Kidney epithelial cell (primary cell): ENCODE measurements around the gene ZC3H7B. TPM values are rescaled to one million over a fixed set of nuclear protein-coding genes. Genes with fewer than 3 reads are reported as not detected.

ENCODE experiments used
- DNase-seq: peaks from one replicate; pipeline ENCODE4 v3.0.0-alpha.2; 2010; ENCODE audit warnings: low read depth
- H3K27me3 ChIP-seq: 2 replicates; pipeline ENCODE4 v1.6.0; 2011; ENCODE audit warnings: low read length; ENCODE audit not compliant: control insufficient read depth, insufficient read depth
- H3K36me3 ChIP-seq: 2 replicates; pipeline ENCODE4 v1.5.1; 2011; ENCODE audit warnings: low read length; ENCODE audit not compliant: control insufficient read depth, insufficient read depth
- H3K4me3 ChIP-seq: 2 replicates; pipeline ENCODE4 v1.5.1; 2011; ENCODE audit warnings: low read depth, mild to moderate bottlenecking, control low read depth, low read length
- total RNA-seq: library from RNA; depleted of rRNA; stranded (reverse); fragments of >200 nt; gene quantifications from 2 replicates; pipeline ENCODE4 v1.2.3, GENCODE V29; 2015
- TF ChIP-seq, protein P1 (sequence below): IDR thresholded peaks from 2 replicates; pipeline ENCODE4 v1.5.1; 2011; ENCODE audit warnings: mild to moderate bottlenecking, moderate library complexity, low read length, control low read depth, inconsistent platforms; ENCODE audit not compliant: insufficient read depth, poor library complexity, severe bottlenecking

ZC3H7B gene
- total RNA-seq, 1 donor from 2014 or later: 57.7 TPM

DNA sequence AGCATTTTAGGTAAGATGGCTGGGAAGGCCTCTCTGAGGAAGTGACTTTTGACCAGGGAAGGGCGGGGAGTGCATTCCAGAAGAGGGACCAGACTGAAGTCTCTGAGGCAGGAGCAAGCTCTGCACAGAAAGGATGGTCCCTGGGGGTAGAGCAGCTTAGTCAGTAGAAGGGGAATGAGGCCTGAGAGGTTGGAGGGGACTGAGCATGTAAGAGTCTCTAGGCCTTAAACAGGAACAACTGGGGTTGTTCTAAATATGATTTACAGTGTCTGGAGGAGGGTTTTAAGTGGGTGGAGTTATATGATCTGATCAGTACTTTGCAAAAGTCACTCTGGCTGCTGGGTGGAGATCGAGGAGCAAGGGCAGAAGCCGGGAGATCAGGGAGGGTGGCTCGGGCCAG lies 48.8 kb downstream of the ZC3H7B start:
- no peak overlapping the region for H3K4me3 ChIP-seq
- H3K27me3 ChIP-seq: no peaks in the 10 kb centered on the region
- peaks cover 8% of the 10 kb centered on the region for H3K36me3 ChIP-seq
- no peak for DNase-seq
- TF ChIP-seq, protein P1, sequence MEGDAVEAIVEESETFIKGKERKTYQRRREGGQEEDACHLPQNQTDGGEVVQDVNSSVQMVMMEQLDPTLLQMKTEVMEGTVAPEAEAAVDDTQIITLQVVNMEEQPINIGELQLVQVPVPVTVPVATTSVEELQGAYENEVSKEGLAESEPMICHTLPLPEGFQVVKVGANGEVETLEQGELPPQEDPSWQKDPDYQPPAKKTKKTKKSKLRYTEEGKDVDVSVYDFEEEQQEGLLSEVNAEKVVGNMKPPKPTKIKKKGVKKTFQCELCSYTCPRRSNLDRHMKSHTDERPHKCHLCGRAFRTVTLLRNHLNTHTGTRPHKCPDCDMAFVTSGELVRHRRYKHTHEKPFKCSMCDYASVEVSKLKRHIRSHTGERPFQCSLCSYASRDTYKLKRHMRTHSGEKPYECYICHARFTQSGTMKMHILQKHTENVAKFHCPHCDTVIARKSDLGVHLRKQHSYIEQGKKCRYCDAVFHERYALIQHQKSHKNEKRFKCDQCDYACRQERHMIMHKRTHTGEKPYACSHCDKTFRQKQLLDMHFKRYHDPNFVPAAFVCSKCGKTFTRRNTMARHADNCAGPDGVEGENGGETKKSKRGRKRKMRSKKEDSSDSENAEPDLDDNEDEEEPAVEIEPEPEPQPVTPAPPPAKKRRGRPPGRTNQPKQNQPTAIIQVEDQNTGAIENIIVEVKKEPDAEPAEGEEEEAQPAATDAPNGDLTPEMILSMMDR: no peak

DNA sequence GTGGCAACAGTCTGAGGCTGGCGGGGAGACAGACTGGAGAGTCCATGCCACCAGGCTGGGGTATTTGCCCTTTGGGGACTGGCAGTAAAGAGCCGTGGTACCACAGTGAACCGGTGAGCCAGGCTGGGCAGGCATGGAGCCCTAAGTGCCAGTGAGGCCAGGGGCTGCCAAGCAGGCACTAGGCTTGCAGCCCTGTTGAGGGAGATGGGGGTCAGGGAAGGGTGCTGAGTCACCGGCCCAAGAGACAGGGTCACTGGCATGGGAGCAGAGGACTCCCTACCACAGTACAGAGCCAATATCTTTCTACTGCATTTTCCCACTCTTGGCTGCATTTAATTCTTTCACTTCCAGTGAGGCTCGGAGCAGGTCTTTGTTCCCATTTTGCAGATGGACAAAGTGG lies 49.7 kb downstream of the ZC3H7B start:
- no peaks in the 10 kb centered on the region for H3K27me3 ChIP-seq
- no peak for DNase-seq
- H3K36me3 ChIP-seq: peaks cover 11% of the 10 kb centered on the region
- TF ChIP-seq, protein P1: no peak
- H3K4me3 ChIP-seq: no peak overlapping the region

DNA sequence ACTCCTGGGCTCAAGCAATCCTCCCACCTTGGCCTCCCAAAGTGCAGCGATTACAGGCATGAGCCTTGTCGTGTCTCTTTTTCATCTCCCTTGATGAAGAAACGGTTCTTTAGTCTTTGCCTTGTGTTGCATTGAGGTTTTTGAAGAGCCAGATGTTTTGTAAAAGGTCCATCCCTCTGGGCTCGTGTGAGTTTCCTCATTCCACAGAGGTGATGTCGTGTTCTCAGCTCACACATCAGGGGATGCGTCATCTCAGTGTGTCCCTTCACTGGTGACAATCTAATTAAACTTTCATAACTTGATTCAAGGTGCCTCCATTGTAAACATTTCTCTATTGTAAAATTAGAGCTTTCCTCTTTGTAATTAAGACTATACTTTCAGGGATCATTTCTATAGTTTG lies 50.7 kb downstream of the ZC3H7B start:
- TF ChIP-seq, protein P1: no peak
- peak; percentile 37 for DNase-seq
- Histone ChIP-seq H3K36me3 (peaks cover 11% of the 10 kb centered on the region), H3K4me3 (no peak overlapping the region), H3K27me3 (no peaks in the 10 kb centered on the region)

- TF ChIP-seq, protein P1: no peak
- Histone ChIP-seq H3K4me3 (no peak overlapping the region), H3K36me3 (peaks cover 12% of the 10 kb centered on the region), H3K27me3 (no peaks in the 10 kb centered on the region)
- no peak for DNase-seq
Measured at GRCh38 chr22:41353862-41354575, 52.7 kb downstream of the ZC3H7B start.

DNA sequence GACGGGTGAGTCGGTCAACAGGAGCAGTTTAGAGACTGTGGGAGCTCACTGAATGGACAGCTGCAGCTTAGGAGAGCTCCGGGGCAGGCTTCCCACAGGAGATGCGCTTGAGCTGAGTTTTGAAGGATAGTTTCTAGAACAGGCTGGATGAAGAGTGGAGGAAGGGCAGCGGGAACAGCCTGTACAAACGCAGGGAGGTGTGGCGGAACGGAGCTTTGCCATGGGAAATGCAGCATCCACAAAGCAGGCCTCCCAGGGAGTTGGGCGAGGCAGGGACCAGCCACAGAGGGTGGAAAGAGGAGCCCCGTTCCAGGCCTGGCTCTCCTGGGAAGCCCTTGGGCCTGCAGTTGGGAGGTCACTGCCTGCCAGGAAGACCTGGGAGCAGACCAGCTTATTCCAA lies 53.7 kb downstream of the ZC3H7B start:
- no peak for DNase-seq
- Histone ChIP-seq H3K4me3 (no peak overlapping the region), H3K36me3 (peaks cover 13% of the 10 kb centered on the region), H3K27me3 (no peaks in the 10 kb centered on the region)
- TF ChIP-seq, protein P1: no peak

- Histone ChIP-seq H3K4me3 (no peak overlapping the region), H3K27me3 (no peaks in the 10 kb centered on the region), H3K36me3 (peaks cover 11% of the 10 kb centered on the region)
- TF ChIP-seq, protein P1: no peak
- DNase-seq: no peak
Measured at GRCh38 chr22:41355895-41356294, 54.6 kb downstream of the ZC3H7B start.
